Adrenal gland (tissue), 12 donors: ENCODE results near the gene COL6A2. TPM values are rescaled to one million over a fixed set of nuclear protein-coding genes. Genes with fewer than 3 reads are reported as not detected.

ENCODE experiments used
- DNase-seq, 7 donors: peaks; one replicate each; pipeline ENCODE4 v3.0.0-alpha.2; 2019 to 2020
- H3K27ac ChIP-seq, 5 donors: fragments of 200-600 bp; sonication (generic) in 4 of 5; 1 replicate in 3 of 5; 2 replicates in 2 of 5; pipeline versions ENCODE4 v1.5.1 to v1.8.0; 2016 to 2020; ENCODE audit warnings: mild to moderate bottlenecking in 1 of 5
- H3K27me3 ChIP-seq: fragments of 200-600 bp; 2 replicates; pipeline ENCODE4 v1.8.0; 2021
- H3K36me3 ChIP-seq, 2 donors: fragments of 200-600 bp; replicated peaks in 1 of 2; 1 replicate in 1 of 2; 2 replicates in 1 of 2; pipeline versions ENCODE4 v1.5.1 to v1.8.0; 2018 to 2022
- H3K4me1 ChIP-seq, 2 donors: fragments of 200-600 bp; replicated peaks in 1 of 2; 1 replicate in 1 of 2; 2 replicates in 1 of 2; pipeline versions ENCODE4 v1.5.1 to v1.8.0; 2018 to 2021
- H3K4me3 ChIP-seq, 4 donors: fragments of 200-600 bp; sonication (generic) in 3 of 4; one replicate each; pipeline ENCODE4 v1.5.1; 2016 to 2018
- H3K9me3 ChIP-seq, 3 donors: fragments of 200-600 bp; sonication (generic) in 1 of 3; replicated peaks in 1 of 3; 1 replicate in 2 of 3; 2 replicates in 1 of 3; pipeline versions ENCODE4 v1.5.1 to v1.8.0; 2016 to 2021
- CTCF ChIP-seq, 6 experiments: fragments of 450-650 bp in 4 of 6; fragments of 200-600 bp in 2 of 6; sonication (generic) in 1 of 6; IDR thresholded peaks; 1 replicate in 5 of 6; 2 replicates in 1 of 6; pipeline versions ENCODE4 v1.5.1 to v1.8.0; 2016 to 2021; ENCODE audit warnings: antibody characterized with exemption in 6 of 6, mild to moderate bottlenecking in 2 of 6, moderate library complexity in 1 of 6
- POLR2A ChIP-seq, 2 donors: fragments of 450-650 bp; IDR thresholded peaks; one replicate each; pipeline ENCODE4 v1.6.1; 2017; ENCODE audit warnings: antibody characterized with exemption in 2 of 2, mild to moderate bottlenecking in 2 of 2, moderate library complexity in 1 of 2
- WGBS, 4 donors: extraction: QIAGEN DNeasy Blood & Tissue Kit in 2 of 4; methylation state at CpG; one replicate each; pipeline versions ENCODE4 v1.1.5 to v1.1.7; 2013 to 2017; 5-methylcytosine and 5-hydroxymethylcytosine counted together
- intact Hi-C, 2 donors: fragments of 100-400 bp; cut with DNase I; formaldehyde crosslinking; loops; one replicate each; pipeline versions ENCODE4 v1.14.1 to v1.15.0; 2022 to 2023
- polyA plus RNA-seq, 3 donors: library from polyadenylated mRNA; stranded (reverse); fragments of 200-250 nt in 2 of 3; fragments of 350-450 nt in 1 of 3; fragmentation: Illumina TruSeq in 1 of 3; extraction: RNeasy Lipid Tissue Mini Kit (QIAGEN cat#74804) in 1 of 3; gene quantifications; one replicate each; pipeline ENCODE4 v1.2.3, GENCODE V29; 2013 to 2014
- total RNA-seq, 9 donors: library from RNA; depleted of rRNA in 4 of 9; stranded (reverse); fragments of >200 nt in 4 of 9; fragments of 120-200 nt in 1 of 9; fragmentation: NEBNext Ultra II Directional in 1 of 9; extraction: Animal tissue kit (Norgen Biotek cat#: 25700) in 1 of 9; gene quantifications; one replicate each; pipeline versions ENCODE4 v1.1.0 to v1.2.4, GENCODE V29; 2013 to 2023
- donor health status: healthy with polysubstance abuse.
- donor health status: Bipolar disorder and iron deficiency.
- donor health status: DM: yes; HTN: yes; CAD: no.
- donor health status: DM: no; HTN: no; CAD: no.
- donor health status: DM: no; HTN: no; CAD: no.
- donor health status: DM: yes; HTN: yes; CAD: no.

COL6A2 gene
- total and polyA plus RNA-seq, 12 donors: 19.0 to 543 (median 181) TPM

GRCh38 chr21:46148106-46148505 is 50.2 kb downstream of the COL6A2 start:
- no peak overlapping the region for H3K4me3 ChIP-seq
- TF ChIP-seq POLR2A (IDR thresholded peaks at IDR 0.05) (no peak), CTCF (IDR thresholded peaks at IDR 0.05) (no peak)
- intact Hi-C loops: loop anchor here (10.0 kb wide), 2 partner anchors 77 to 107 kb away; partner anchors contain the start of gene LSS (in 1 of the 2)
- no peaks in the 10 kb centered on the region for H3K27me3 ChIP-seq
- peaks cover 6 to 9% of the 10 kb centered on the region in 2 donors for H3K4me1 ChIP-seq
- 91 to 94% (median 93%) methylated on average over 10 to 11 of the region's 11 CpGs for WGBS, 4 donors
- no peak overlapping the region for H3K27ac ChIP-seq
- no peaks in the 10 kb centered on the region for H3K36me3 ChIP-seq
- DNase-seq: peak in 2 of 7 donors; percentile 6 to 12
- no peaks in the 10 kb centered on the region for H3K9me3 ChIP-seq

- H3K9me3 ChIP-seq: no peaks in the 10 kb centered on the region
- H3K4me1 ChIP-seq: peaks cover 11 to 12% of the 10 kb centered on the region in 2 donors
- H3K4me3 ChIP-seq: no peak overlapping the region
- WGBS, 4 donors: 68 to 75% (median 72%) methylated on average over 22 of the region's 22 CpGs
- intact Hi-C loops: loop anchor here (10.0 kb wide), 2 partner anchors 75 to 105 kb away; partner anchors contain the start of gene LSS (in 1 of the 2)
- no peak for TF ChIP-seq CTCF (IDR thresholded peaks at IDR 0.05)
- no peak for TF ChIP-seq POLR2A (IDR thresholded peaks at IDR 0.05)
- no peak overlapping the region for H3K27ac ChIP-seq
- H3K27me3 ChIP-seq: no peaks in the 10 kb centered on the region
- DNase-seq: peak in 2 of 7 donors; percentile 14 to 36
- no peaks in the 10 kb centered on the region for H3K36me3 ChIP-seq
These were observed 51.4 kb downstream of the COL6A2 start for GRCh38 chr21:46149205-46149901.

- DNase-seq: peak in 3 of 7 donors; percentile 7 to 13 (median 12)
These were observed 52.2 kb downstream of the COL6A2 start for GRCh38 chr21:46150073-46150472.

More at GRCh38 chr21:46150073-46150472, 52.2 kb downstream of the COL6A2 start:
- no peaks in the 10 kb centered on the region for H3K27me3 ChIP-seq
- H3K36me3 ChIP-seq: no peaks in the 10 kb centered on the region
- no peaks in the 10 kb centered on the region for H3K9me3 ChIP-seq
- H3K4me1 ChIP-seq: peaks cover 11 to 12% of the 10 kb centered on the region in 2 donors
- no peak overlapping the region for H3K4me3 ChIP-seq
- 86 to 92% (median 88%) methylated on average over 8 to 19 of the region's 19 CpGs for WGBS, 4 donors
- TF ChIP-seq CTCF (IDR thresholded peaks at IDR 0.05): no peak
- no peak for TF ChIP-seq POLR2A (IDR thresholded peaks at IDR 0.05)
- no peak overlapping the region for H3K27ac ChIP-seq
- intact Hi-C loops: no loop called here
